SK-N-SH treated with all-trans-retinoic acid at 6 μM for 48 hours (cell line): ENCODE results near the gene ZNF524.

Source experiments
- ATAC-seq: fragments of 200-7000 bp; cut with Tn5 transposase; 3 replicates; pipeline ENCODE4 v1.9.1; 2020; ENCODE audit warnings: mild to moderate bottlenecking, moderate library complexity
- BACH2 ChIP-seq: fragments of 250-450 bp; sonication (Bioruptor Pico); IDR thresholded peaks from 2 replicates; pipeline ENCODE4 v1.9.0; 2021; ENCODE audit warnings: mild to moderate bottlenecking, borderline replicate concordance
- CSDC2 ChIP-seq: fragments of 250-450 bp; sonication (Bioruptor Pico); IDR thresholded peaks from 2 replicates; pipeline ENCODE4 v1.5.0; 2020; ENCODE audit warnings: mild to moderate bottlenecking, moderate library complexity
- CSRNP3 ChIP-seq: fragments of 250-450 bp; sonication (Bioruptor Pico); IDR thresholded peaks from 2 replicates; pipeline ENCODE4 v1.5.1; 2021; ENCODE audit warnings: mild to moderate bottlenecking, moderate library complexity
- ESRRG ChIP-seq: fragments of 250-450 bp; sonication (Bioruptor Pico); IDR thresholded peaks from 2 replicates; pipeline ENCODE4 v1.6.1; 2021; ENCODE audit warnings: mild to moderate bottlenecking
- GLIS3 ChIP-seq: fragments of 250-450 bp; sonication (Bioruptor Pico); IDR thresholded peaks from 2 replicates; pipeline ENCODE4 v1.5.0; 2020; ENCODE audit warnings: mild to moderate bottlenecking, moderate library complexity
- ISL1 ChIP-seq: fragments of 250-450 bp; sonication (Bioruptor Pico); IDR thresholded peaks from 2 replicates; pipeline ENCODE4 v2.1.2; 2022; ENCODE audit warnings: mild to moderate bottlenecking, moderate library complexity
- OSR1 ChIP-seq: fragments of 250-450 bp; sonication (Bioruptor Pico); IDR thresholded peaks from 2 replicates; pipeline ENCODE4 v1.8.0; 2022; ENCODE audit warnings: moderate library complexity, mild to moderate bottlenecking, inconsistent platforms
- PATZ1 ChIP-seq: fragments of 250-450 bp; sonication (Bioruptor Pico); IDR thresholded peaks from 2 replicates; pipeline ENCODE4 v1.8.0; 2020; ENCODE audit warnings: mild to moderate bottlenecking, moderate library complexity, borderline replicate concordance
- POU6F1 ChIP-seq: fragments of 250-450 bp; sonication (Bioruptor Pico); IDR thresholded peaks from 2 replicates; pipeline ENCODE4 v1.8.0; 2021; ENCODE audit warnings: low read depth, mild to moderate bottlenecking, moderate library complexity, borderline replicate concordance
- PPARA ChIP-seq: fragments of 250-450 bp; sonication (Bioruptor Pico); IDR thresholded peaks from 2 replicates; pipeline ENCODE4 v1.5.0; 2020; ENCODE audit warnings: mild to moderate bottlenecking, borderline replicate concordance
- SNAI2 ChIP-seq: fragments of 250-450 bp; sonication (Bioruptor Pico); IDR thresholded peaks from 2 replicates; pipeline ENCODE4 v1.5.0; 2020; ENCODE audit warnings: mild to moderate bottlenecking, moderate library complexity
- TCF4 ChIP-seq: fragments of 250-450 bp; sonication (Bioruptor Pico); IDR thresholded peaks from 2 replicates; pipeline ENCODE4 v1.8.0; 2021; ENCODE audit warnings: mild to moderate bottlenecking, moderate library complexity, borderline replicate concordance
- TOX ChIP-seq: fragments of 250-450 bp; sonication (Bioruptor Pico); IDR thresholded peaks from 2 replicates; pipeline ENCODE4 v1.8.0; 2021; ENCODE audit warnings: mild to moderate bottlenecking, moderate library complexity, borderline replicate concordance
- TSHZ2 ChIP-seq: fragments of 250-450 bp; sonication (Bioruptor Pico); IDR thresholded peaks from 2 replicates; pipeline ENCODE4 v1.5.0; 2020; ENCODE audit warnings: mild to moderate bottlenecking, moderate library complexity
- ZC3H10 ChIP-seq: fragments of 250-450 bp; sonication (Bioruptor Pico); IDR thresholded peaks from 2 replicates; pipeline ENCODE4 v1.5.1; 2021; ENCODE audit warnings: mild to moderate bottlenecking, moderate library complexity
- ZFP3 ChIP-seq: fragments of 250-450 bp; sonication (Bioruptor Pico); IDR thresholded peaks from 2 replicates; pipeline ENCODE4 v1.5.0; 2020; ENCODE audit warnings: mild to moderate bottlenecking, moderate library complexity
- ZFP30 ChIP-seq: fragments of 450-650 bp; formaldehyde crosslinking; IDR thresholded peaks from 2 replicates; pipeline ENCODE4 v1.5.0; 2022; ENCODE audit warnings: mild to moderate bottlenecking, moderate library complexity
- ZNF565 ChIP-seq: fragments of 450-650 bp; formaldehyde crosslinking; conservative IDR thresholded peaks from 2 replicates; pipeline ENCODE4 v1.5.0; 2020; ENCODE audit warnings: low read depth, mild to moderate bottlenecking, moderate library complexity
- ZNF70 ChIP-seq: fragments of 450-650 bp; formaldehyde crosslinking; IDR thresholded peaks from 2 replicates; pipeline ENCODE4 v1.5.0; 2020; ENCODE audit warnings: mild to moderate bottlenecking, moderate library complexity
- ZNF8 ChIP-seq: fragments of 450-650 bp; formaldehyde crosslinking; IDR thresholded peaks from 2 replicates; pipeline ENCODE4 v1.5.0; 2020; ENCODE audit warnings: mild to moderate bottlenecking, moderate library complexity

The ZNF524 gene

GRCh38 chr19:55585658-55586339, 14.3 kb upstream of the ZNF524 start:
- ATAC-seq, result peak; percentile 87
- TF ChIP-seq CSDC2 (CRISPR knock-in tag) (no peak), ZNF8 (CRISPR knock-in tag) (no peak), ZC3H10 (CRISPR knock-in tag) (no peak), TSHZ2 (CRISPR knock-in tag) (no peak), ZFP3 (CRISPR knock-in tag) (no peak), ZNF565 (no peak), ISL1 (CRISPR knock-in tag) (no peak), TCF4 (CRISPR knock-in tag) (no peak), ESRRG (no peak), POU6F1 (no peak), ZFP30 (no peak), CSRNP3 (no peak)

GRCh38 chr19:55586976-55587668, 13.0 kb upstream of the ZNF524 start:
- peak; percentile 87 for ATAC-seq
- TF ChIP-seq ESRRG (no peak), ISL1 (CRISPR knock-in tag) (no peak), ZNF565 (no peak), TOX (CRISPR knock-in tag) (no peak), TCF4 (CRISPR knock-in tag) (no peak), ZFP30 (no peak), BACH2 (no peak), POU6F1 (no peak), CSDC2 (CRISPR knock-in tag) (no peak), ZNF8 (CRISPR knock-in tag) (no peak), GLIS3 (CRISPR knock-in tag) (no peak), OSR1 (no peak)

GRCh38 chr19:55588738-55589137, 11.3 kb upstream of the ZNF524 start:
- no peak for ATAC-seq
- TF ChIP-seq CSDC2 (CRISPR knock-in tag) (no peak), ISL1 (CRISPR knock-in tag) (no peak), BACH2 (no peak), TSHZ2 (CRISPR knock-in tag) (no peak), TOX (CRISPR knock-in tag) (no peak), ESRRG (no peak), PATZ1 (no peak), ZNF70 (CRISPR knock-in tag) (no peak), GLIS3 (CRISPR knock-in tag) (no peak), ZFP3 (CRISPR knock-in tag) (no peak), POU6F1 (no peak), PPARA (CRISPR knock-in tag) (no peak), ZFP30 (no peak), ZNF565 (no peak), OSR1 (no peak), ZNF8 (CRISPR knock-in tag) (no peak), ZC3H10 (CRISPR knock-in tag) (no peak), SNAI2 (no peak)
